T-helper 2 cell (primary cell): ENCODE measurements around the gene CCL5.

Source experiments
- DNase-seq, 5 experiments: peaks; one replicate each; pipeline versions ENCODE4 v3.0.0 to v3.0.0-alpha.2; 2012 to 2022

Gene CCL5

DNA sequence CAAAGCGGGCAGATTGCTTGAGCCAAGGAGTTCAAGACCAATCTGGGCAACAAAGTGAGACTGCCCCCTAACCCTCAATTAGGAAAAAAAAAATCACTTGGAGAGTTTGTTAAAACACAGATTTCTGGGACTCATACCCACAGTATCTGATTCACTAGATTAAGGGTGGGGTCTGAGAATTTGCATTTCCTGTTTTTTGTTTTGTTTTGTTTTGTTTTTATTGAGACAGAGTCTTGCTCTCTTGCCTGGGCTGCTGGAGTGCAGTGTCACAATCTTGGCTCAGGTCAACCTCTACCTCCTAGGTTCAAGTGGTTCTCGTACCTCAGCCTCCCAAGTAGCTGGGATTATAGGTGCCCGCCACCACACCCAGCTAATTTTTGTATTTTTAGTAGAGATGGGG lies 12.6 kb downstream of the CCL5 start:
- DNase-seq, result no peak

GRCh38 chr17:35866341-35866950 lies 13.7 kb downstream of the CCL5 start:
- DNase-seq, result no peak

GRCh38 chr17:35865412-35866340 lies 14.5 kb downstream of the CCL5 start:
- DNase-seq, result no peak

DNA sequence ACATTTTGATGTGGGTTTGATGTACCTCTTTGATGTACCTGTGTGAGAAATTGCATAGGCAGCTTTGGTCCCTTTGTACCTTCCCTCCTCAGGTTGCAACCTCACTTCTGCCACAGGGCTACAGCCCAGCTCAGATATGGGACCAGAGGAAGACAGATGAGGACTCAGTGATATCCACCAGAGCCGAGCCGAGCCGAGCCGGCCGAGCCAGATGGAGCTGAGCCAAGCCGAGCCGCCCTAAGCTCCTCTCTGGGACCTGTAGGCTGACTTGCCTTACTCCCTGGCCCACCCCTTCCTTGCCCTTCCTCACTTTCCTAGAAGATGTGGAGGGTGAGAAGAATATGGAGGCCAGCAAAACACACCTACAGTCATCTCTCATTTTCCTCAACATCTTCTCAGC lies 15.3 kb downstream of the CCL5 start:
- DNase-seq, result no peak

- peak in 1 of 5 experiments; percentile 65 for DNase-seq
Observed at GRCh38 chr17:35856603-35857002, 23.6 kb downstream of the CCL5 start.

- DNase-seq, result no peak
Observed at GRCh38 chr17:35855965-35856364, 24.2 kb downstream of the CCL5 start.

DNA sequence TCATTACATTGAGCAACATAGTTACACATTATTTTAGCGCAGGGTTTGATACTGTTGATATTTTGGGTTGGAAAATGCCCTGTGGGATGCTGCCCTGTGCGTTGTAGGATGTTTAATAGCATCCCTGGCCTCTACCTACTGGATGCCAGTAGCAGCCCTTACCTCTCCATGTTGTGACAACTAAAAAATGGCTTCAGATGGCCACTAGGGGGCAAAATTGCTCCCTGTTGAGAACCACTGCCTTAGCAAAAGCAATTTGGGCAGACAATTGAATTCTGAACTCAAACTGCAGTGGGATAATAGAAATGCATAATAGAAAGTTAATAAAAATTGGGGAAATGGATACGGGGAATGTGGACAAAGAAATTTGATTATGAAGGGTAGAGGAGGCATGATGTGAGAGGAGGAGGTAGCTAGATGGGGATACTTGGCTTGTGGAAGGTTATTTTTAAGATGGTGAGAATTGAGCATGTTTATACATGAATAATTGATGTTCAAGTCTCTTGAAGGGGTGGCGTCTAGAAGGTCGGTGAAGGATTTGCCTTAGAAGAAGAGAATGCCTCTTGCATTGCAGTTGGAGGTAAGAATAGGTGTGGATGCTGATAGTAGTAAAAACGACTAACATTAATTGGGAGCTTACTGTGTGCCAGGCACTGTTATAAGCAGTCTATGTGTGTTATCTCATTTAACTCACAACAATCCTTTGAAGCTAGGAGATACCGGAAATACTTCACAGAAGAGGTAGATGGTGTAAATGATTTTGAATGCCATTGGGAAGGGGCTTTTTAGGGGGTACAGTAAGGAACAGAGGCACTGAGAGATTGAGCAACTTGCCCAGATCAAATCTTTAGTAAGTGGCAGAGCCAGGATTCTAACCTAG lies 30.5 kb downstream of the CCL5 start:
- peak in 4 of 5 experiments; percentile 7 to 74 (median 28) for DNase-seq

DNA sequence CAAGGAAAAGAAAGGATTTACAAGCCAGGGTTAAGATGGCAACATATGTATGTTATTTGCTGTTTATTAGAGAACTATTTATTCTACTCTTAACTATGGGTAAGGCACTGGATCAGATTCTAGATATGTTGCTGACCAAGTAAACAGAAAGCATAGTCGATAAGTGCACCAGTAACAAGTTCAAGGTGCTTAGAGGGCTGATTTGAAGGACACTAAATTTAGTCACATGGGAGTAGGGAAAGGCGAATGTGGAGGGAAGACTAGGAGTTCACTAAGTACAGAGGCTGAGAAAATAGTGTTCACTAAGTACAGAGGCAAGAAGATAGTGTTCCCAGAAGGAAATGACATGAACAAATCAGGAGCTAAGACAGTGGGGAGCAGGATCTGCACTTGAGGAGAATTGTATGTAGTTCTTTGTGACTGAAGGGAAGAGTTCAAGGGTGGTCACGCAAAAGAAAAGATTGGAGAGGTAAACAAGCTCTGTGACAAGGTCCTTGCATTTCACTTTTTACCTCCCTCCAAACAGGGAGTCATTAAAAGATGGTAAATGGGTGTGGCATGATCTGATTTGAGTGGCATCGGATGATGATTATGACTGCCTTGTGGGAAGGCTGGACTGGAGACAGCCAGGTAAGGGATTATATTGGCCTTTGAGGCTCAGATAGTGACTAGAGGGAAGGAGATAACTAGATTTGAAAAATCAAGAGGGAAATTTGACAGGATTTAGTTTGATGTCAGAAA lies 32.4 kb downstream of the CCL5 start:
- no peak for DNase-seq

DNA sequence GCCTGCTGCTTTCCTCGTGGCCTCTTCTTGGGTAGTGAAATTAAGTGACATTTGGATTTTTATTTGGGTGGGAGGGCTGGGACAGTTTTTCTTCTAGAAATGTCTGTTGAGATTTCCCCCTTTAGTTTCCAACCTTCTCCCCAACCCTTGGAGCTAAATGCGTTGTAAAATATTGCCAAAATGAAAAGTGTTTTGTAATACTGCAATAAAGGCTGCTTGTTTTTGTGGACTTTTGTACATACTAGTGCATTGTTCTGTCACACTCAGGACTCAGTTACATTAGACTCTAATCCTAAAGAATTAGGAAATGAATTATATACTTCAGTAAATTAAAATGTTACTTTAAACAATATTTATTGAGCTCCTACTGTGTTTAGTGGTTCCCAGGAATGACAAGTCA lies 33.2 kb downstream of the CCL5 start:
- no peak for DNase-seq

DNA sequence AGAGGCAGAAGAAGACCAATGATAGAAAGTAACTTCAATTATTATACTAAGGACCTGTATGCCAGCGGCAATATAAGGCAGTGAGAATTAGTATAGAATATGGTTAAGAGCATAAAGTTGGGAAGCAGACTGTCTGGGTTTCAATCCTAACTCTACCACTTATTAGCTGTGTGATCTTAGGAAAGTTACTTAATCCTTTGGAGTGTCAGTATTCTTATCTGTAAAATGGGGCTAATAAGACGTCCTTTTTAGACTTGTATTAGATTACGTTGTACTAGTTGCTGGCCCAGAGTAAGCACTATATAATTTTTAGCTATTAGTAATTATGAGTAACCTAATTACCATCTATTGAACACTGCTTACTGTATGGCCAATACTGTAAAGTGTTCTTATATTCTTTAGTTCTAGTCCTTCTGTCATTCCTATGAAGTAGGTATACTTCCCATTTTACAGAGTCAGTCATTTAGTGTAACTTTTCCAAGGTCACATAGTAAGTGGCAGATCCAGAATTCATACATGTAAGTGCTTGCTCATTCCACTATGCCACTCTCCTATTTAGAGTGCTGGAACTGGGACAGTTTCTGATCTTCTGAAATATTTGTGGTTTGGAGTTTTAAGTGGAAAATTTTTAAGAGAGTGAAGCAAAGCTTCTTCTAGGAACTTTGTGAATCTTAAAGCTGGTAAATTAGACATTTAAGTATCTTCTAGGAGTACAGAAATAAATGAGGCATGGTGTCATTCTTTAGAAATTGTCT lies 33.9 kb downstream of the CCL5 start:
- DNase-seq, result no peak

DNA sequence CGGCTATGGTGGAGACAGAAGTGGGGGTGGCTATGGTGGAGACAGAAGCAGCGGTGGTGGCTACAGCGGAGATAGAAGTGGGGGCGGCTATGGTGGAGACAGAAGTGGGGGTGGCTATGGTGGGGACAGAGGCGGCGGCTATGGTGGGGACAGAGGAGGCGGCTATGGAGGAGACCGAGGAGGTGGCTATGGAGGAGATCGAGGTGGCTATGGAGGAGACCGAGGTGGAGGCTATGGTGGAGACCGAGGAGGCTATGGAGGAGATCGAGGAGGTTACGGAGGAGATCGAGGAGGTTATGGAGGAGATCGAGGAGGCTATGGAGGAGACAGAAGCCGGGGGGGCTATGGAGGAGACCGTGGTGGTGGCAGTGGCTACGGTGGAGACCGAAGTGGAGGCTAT lies 35.6 kb downstream of the CCL5 start:
- DNase-seq, result no peak

DNA sequence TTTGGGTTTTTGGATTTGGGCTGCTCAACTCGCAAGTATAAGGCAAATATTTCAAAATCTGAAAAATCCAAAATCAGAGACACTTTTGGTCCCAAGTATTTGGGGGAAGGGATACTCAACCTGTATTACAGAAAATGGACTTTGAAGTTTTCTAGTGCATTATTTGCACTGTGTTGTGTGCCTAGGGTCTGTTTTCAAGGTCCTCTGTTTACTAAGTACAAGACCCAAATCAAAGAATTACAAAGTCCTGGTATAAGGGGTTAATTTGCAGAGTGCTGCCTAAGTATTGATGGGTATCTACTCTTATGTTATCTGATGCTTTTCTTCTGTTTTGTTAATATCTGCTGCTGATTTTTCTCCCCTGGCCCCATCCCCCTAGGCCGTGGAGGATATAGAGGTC lies 36.5 kb downstream of the CCL5 start:
- DNase-seq, result no peak

GRCh38 chr17:35842239-35842638 lies 37.9 kb downstream of the CCL5 start:
- DNase-seq, result no peak

DNA sequence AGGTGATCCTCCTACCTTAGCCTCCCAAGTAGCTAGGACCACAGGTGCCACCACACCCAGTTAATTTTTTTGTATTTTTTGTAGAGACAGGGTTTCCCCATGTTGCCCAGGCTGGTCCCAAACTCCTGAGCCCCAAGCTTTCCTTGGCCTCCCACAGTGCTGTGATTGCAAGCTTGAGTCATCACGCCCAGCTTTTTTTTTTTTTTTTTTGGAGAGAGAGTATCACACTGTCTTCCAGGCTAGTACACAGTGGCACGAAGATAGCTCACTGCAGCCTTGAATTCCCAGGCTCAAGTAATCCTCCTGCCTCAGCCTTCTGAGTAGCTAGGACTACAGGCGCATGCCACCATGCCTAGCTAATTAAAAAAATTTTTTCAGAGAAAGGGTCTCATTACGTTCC lies 38.7 kb downstream of the CCL5 start:
- no peak for DNase-seq

DNA sequence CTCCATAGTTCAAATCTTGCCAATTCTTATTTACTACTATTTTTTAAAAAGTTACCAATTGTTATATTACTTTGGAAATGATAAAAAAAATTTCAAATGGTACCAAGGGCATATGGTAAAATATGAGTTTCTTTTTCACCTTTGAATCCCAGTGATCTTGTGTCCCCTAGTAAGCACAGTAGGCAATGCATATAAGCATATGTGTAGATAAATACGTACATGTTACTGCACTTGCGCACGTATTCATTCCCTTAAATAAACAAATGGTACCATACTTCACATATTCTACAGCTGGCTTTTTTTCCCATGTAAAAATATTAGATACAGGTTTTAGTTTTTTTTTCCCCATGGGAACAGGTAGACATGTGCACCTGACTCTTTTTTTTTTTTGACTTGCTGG lies 39.1 kb downstream of the CCL5 start:
- DNase-seq, result no peak

- no peak for DNase-seq
Observed at GRCh38 chr17:35825206-35825605, 55.0 kb downstream of the CCL5 start.
